SJSA1 (cell line): ENCODE measurements around the gene CHST11. TPM values are rescaled to one million over a fixed set of nuclear protein-coding genes. Genes with fewer than 3 reads are reported as not detected.
"Not testable (repeated sequence)": the region's sequence is repeated elsewhere in the genome, so short reads cannot be mapped to it uniquely, and the experiment has no call there.

ENCODE experiments used
- DNase-seq, 2 experiments: peaks; one replicate each; pipeline ENCODE4 v3.0.0-alpha.2; 2015 to 2020; ENCODE audit warnings: low spot score in 2 of 2, low read depth in 1 of 2
- H3K27ac ChIP-seq: fragments of 250-450 bp; sonication (Bioruptor Pico); 2 replicates; pipeline ENCODE4 v1.5.1; 2020; ENCODE audit warnings: mild to moderate bottlenecking, moderate library complexity
- H3K27me3 ChIP-seq: fragments of 250-450 bp; sonication (Bioruptor Pico); replicated peaks from 2 replicates; pipeline ENCODE4 v1.5.1; 2020; ENCODE audit warnings: mild to moderate bottlenecking, moderate library complexity
- H3K36me3 ChIP-seq: fragments of 250-450 bp; sonication (Bioruptor Pico); 2 replicates; pipeline ENCODE4 v1.5.1; 2020; ENCODE audit warnings: mild to moderate bottlenecking
- H3K4me1 ChIP-seq: fragments of 250-450 bp; sonication (Bioruptor Pico); replicated peaks from 2 replicates; pipeline ENCODE4 v1.6.1; 2021; ENCODE audit warnings: mild to moderate bottlenecking
- H3K4me3 ChIP-seq: fragments of 250-450 bp; sonication (Bioruptor Pico); 2 replicates; pipeline ENCODE4 v1.5.1; 2020; ENCODE audit warnings: mild to moderate bottlenecking
- H3K9me3 ChIP-seq: fragments of 250-450 bp; sonication (Bioruptor Pico); replicated peaks from 2 replicates; pipeline ENCODE4 v1.5.1; 2020; ENCODE audit warnings: mild to moderate bottlenecking
- total RNA-seq: library from RNA; depleted of rRNA; stranded (reverse); fragments of >200 nt; shearing (Covaris generic); gene quantifications from 2 replicates; pipeline ENCODE4 v1.2.3, GENCODE V29; 2014

Gene CHST11
- total RNA-seq, 1 experiment from 2014 or later, result 0.71 TPM

DNA sequence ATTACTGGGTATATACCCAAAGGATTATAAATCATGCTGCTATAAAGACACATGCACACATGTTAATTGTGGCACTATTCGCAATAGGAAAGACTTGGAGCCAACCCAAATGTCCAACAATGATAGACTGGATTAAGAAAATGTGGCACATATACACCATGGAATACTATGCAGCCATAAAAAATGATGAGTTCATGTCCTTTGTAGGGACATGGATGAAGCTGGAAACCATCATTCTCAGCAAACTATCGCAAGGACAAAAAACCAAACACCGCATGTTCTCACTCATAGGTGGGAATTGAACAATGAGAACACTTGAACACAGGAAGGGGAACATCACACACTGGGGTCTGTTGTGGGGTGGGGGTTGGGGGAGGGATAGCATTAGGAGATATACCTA, 117.6 kb downstream of the CHST11 start:
- not testable (repeated sequence) for H3K27ac ChIP-seq, H3K4me3 ChIP-seq, DNase-seq, H3K9me3 ChIP-seq, H3K36me3 ChIP-seq, H3K27me3 ChIP-seq
- peaks cover 20% of the 10 kb centered on the region for H3K4me1 ChIP-seq

GRCh38 chr12:104574758-104575157, 118.0 kb downstream of the CHST11 start:
- not testable (repeated sequence) for H3K27me3 ChIP-seq, DNase-seq, H3K27ac ChIP-seq, H3K9me3 ChIP-seq, H3K36me3 ChIP-seq, H3K4me3 ChIP-seq
- H3K4me1 ChIP-seq, result peaks cover 20% of the 10 kb centered on the region

DNA sequence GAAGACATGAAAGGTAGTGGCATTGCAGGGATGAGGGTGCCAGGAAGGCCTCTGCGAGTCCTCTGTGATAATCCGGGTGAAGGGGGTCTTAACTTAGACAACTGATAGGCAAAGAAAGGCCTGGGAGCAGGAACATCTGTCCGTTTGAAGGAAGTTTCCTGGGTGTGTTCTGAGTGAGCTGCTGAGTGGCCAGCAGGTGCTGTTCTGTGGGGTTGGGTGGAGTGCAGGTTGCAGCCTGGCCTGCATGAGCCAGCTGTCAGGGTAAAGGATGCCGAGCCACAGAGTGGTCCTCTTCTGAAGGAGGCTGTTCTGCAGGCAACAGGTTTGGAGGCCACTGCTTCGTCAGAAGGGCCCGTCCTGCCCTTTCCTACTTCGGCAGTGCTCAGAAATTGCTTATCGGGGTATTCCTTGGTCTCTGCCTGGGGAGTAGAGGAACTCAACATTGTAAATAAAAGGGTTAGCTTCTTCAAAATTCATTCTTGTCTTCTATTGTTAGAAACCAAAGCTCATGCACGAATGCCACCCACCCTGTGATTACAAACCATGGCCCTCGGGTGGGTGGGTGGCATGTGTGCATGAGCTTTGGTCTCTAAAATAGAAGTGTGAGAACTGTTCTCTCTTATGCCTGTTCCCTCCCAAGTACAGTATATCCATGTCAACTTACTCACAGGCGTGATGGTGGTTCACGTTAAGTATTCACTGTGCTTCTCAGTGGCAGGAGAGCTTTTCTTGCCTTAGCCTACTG, 118.9 kb downstream of the CHST11 start:
- Histone ChIP-seq H3K4me3 (no peak overlapping the region), H3K27me3 (no peaks in the 10 kb centered on the region), H3K27ac (no peak overlapping the region), H3K9me3 (no peaks in the 10 kb centered on the region), H3K4me1 (peaks cover 20% of the 10 kb centered on the region), H3K36me3 (no peaks in the 10 kb centered on the region)
- DNase-seq, result peak in 1 of 2 experiments; percentile 4

DNA sequence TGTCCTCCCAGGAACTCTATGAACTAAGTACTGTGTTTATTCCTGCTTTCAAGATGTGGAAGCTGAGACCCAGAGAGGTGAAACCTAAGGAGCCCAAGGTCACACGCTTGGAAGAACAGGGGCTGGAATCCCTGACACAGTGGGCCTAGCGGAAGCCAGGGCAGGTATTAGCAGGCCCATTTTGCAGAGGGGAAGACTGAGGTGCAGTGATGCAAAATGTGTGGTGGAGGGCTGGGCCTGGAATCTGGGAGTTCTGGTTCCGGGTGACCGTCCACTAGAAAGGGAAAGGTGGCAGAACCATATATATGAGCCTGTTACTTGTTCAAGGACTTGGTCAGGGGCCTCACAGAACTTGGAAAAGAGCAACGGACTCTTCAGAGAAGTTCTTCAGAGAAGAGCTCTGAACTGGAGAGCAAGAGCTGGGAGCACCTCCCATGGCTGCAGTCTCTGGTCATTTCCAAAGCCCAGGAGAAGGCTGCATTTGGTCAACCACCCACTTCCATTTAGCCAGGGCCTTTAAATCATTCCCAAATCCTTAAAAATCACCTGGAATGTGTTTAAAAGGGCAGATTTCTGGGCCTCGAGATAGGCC, 119.5 kb downstream of the CHST11 start:
- no peaks in the 10 kb centered on the region for H3K9me3 ChIP-seq
- H3K27ac ChIP-seq, result no peak overlapping the region
- no peak overlapping the region for H3K4me3 ChIP-seq
- no peak for DNase-seq
- H3K36me3 ChIP-seq, result no peaks in the 10 kb centered on the region
- H3K4me1 ChIP-seq, result peaks cover 20% of the 10 kb centered on the region
- no peaks in the 10 kb centered on the region for H3K27me3 ChIP-seq

- no peak for DNase-seq
- H3K27ac ChIP-seq, result no peak overlapping the region
Measured at GRCh38 chr12:104576980-104577580, 120.3 kb downstream of the CHST11 start.

DNA sequence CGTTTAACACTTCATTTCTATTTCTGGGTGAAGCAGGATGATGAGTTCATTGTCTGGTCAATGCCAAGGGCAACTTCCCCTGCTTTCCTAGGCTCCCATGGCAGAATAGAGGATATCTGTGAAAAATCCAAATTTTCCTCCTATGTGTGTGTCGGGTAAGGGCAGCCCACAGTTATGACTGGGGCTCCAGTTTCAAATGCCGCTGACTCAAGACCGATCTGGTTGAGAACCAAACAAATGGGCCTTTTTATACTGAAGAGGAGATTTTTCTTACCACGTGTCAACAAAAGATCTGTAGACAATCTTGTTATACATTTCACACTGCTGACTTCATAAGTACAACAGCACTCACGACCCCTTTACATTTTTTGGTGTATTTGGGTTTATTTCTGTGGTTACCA, 120.8 kb downstream of the CHST11 start:
- H3K9me3 ChIP-seq, result no peaks in the 10 kb centered on the region
- H3K4me1 ChIP-seq, result peaks cover 20% of the 10 kb centered on the region
- no peaks in the 10 kb centered on the region for H3K36me3 ChIP-seq
- H3K27ac ChIP-seq, result no peak overlapping the region
- peak in 1 of 2 experiments; percentile 8 for DNase-seq
- H3K27me3 ChIP-seq, result no peaks in the 10 kb centered on the region
- H3K4me3 ChIP-seq, result no peak overlapping the region

More at GRCh38 chr12:104576980-104577580, 120.3 kb downstream of the CHST11 start:
- H3K4me3 ChIP-seq, result no peak overlapping the region
- H3K9me3 ChIP-seq, result no peaks in the 10 kb centered on the region
- peaks cover 20% of the 10 kb centered on the region for H3K4me1 ChIP-seq
- H3K36me3 ChIP-seq, result no peaks in the 10 kb centered on the region
- H3K27me3 ChIP-seq, result no peaks in the 10 kb centered on the region

GRCh38 chr12:104578453-104578852, 121.7 kb downstream of the CHST11 start:
- DNase-seq, result peak; percentile 47 to 53

GRCh38 chr12:104579718-104580495, 123.2 kb downstream of the CHST11 start:
- no peak for DNase-seq
- Histone ChIP-seq H3K36me3 (no peaks in the 10 kb centered on the region), H3K4me3 (no peak overlapping the region), H3K27ac (no peak overlapping the region), H3K27me3 (no peaks in the 10 kb centered on the region), H3K9me3 (no peaks in the 10 kb centered on the region), H3K4me1 (peaks cover 20% of the 10 kb centered on the region)

More at GRCh38 chr12:104578453-104578852, 121.7 kb downstream of the CHST11 start:
- Histone ChIP-seq H3K36me3 (no peaks in the 10 kb centered on the region), H3K27me3 (no peaks in the 10 kb centered on the region), H3K9me3 (no peaks in the 10 kb centered on the region), H3K4me3 (no peak overlapping the region), H3K27ac (peak overlapping the region; percentile 49), H3K4me1 (peaks cover 20% of the 10 kb centered on the region)

DNA sequence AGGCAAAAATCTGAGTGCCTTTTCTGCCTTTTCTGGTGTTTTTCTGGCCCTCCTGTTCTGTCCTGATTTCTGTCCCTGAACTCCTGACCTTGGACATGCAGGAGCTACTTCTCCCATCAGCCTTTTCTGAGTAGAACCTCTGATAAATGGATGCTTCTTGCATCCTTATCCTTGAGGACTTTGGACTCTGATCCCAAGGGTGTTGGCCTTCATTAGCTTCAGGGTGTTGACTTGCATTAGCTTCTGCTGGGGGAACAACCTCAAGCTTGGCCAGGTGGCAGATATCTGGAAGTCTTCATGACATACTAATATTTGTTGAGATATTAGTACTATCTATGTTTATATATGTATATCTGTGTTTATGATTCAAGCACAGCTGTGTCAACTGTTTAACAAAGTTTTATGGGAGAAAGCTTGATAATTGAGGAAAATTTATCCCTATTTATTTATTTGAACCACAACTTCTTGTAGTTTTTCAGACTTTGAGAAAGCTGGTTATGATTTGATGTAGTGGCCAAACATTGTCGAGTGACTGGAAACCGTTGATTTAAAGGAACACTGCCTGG, 124.3 kb downstream of the CHST11 start:
- Histone ChIP-seq H3K9me3 (no peaks in the 10 kb centered on the region), H3K27me3 (no peaks in the 10 kb centered on the region), H3K36me3 (no peaks in the 10 kb centered on the region), H3K4me1 (peaks cover 20% of the 10 kb centered on the region), H3K27ac (no peak overlapping the region), H3K4me3 (no peak overlapping the region)
- no peak for DNase-seq

GRCh38 chr12:104582739-104583138, 126.0 kb downstream of the CHST11 start:
- no peaks in the 10 kb centered on the region for H3K27me3 ChIP-seq
- no peak for DNase-seq
- H3K36me3 ChIP-seq, result no peaks in the 10 kb centered on the region
- H3K4me3 ChIP-seq, result no peak overlapping the region
- H3K27ac ChIP-seq, result no peak overlapping the region
- peaks cover 14% of the 10 kb centered on the region for H3K4me1 ChIP-seq
- H3K9me3 ChIP-seq, result no peaks in the 10 kb centered on the region

- H3K4me3 ChIP-seq, result no peak overlapping the region
- no peaks in the 10 kb centered on the region for H3K9me3 ChIP-seq
- H3K4me1 ChIP-seq, result peaks cover 14% of the 10 kb centered on the region
- H3K36me3 ChIP-seq, result no peaks in the 10 kb centered on the region
- no peaks in the 10 kb centered on the region for H3K27me3 ChIP-seq
- DNase-seq, result no peak
- H3K27ac ChIP-seq, result no peak overlapping the region
Measured at GRCh38 chr12:104583301-104583700, 126.6 kb downstream of the CHST11 start.

- Histone ChIP-seq H3K36me3 (no peaks in the 10 kb centered on the region), H3K9me3 (no peaks in the 10 kb centered on the region), H3K4me3 (no peak overlapping the region), H3K4me1 (peaks cover 13% of the 10 kb centered on the region), H3K27me3 (no peaks in the 10 kb centered on the region), H3K27ac (no peak overlapping the region)
- DNase-seq, result no peak
Measured at GRCh38 chr12:104585448-104586055, 128.8 kb downstream of the CHST11 start.

DNA sequence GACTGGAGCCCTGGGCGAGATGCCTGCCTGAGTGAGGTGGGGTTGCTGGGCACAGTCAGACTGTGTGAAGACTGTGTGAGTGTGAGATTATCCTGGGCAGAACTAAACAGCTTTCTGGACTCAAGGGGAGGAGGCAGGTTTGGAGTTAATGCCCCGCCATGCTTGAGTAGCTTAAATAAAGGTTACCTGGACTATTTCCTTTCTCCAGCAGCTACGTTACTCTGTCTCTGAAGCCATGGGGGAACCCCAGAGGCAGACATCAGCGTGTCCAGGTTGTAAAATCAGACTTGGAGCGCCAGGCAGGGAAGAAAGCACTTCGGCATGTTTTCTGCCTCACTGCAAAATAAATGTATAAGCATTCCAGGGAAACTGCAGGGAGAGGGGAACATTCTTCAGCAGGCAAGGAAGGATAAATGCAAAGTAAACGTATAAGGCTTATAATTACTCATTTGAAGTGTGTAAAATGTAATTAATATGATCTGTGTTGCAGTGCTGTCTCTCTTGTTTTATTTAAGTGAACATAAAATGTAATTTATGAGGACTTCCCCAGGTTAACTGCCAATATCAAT, 129.7 kb downstream of the CHST11 start:
- Histone ChIP-seq H3K36me3 (no peaks in the 10 kb centered on the region), H3K4me3 (no peak overlapping the region), H3K27me3 (no peaks in the 10 kb centered on the region), H3K9me3 (no peaks in the 10 kb centered on the region), H3K4me1 (peaks cover 13% of the 10 kb centered on the region), H3K27ac (no peak overlapping the region)
- DNase-seq, result no peak
